ENCODE results near the gene ABCA4.

Gene ABCA4

DNA sequence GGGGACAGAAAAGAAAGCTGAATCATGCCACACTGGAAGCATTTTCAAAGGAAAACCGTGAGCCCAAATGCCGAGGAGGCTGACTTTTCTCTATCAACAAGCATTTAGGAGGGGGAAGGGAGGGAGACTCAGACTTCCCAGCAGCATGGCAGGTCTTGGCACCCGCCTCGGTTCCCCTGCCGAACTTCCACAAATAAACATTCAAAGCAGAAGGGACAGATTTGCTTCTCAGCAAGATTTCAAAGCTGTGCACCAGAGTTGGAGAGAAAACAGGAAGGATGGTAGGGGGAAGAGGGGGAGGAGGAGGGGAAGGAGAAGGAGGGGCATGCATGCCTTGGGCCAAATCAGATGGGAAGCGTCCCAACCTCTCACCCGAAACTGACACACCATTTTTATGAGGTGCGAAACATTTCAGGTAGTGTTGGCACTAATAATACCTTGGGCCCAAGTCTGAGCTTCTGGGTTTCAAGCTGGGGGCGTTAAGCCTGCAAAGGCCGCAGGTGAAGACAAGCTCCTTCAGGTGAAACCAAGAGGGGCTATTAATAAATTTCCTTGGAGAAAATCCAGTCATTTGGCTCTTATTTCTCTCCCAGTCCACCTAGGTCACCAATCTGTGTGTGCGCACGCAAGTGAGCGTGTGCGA, 26.4 kb downstream of the ABCA4 start:
- H2AFZ ChIP-seq (ENCODE audit: low read length), result no peak overlapping the region
- no peaks in the 10 kb centered on the region for H3F3A ChIP-seq (ENCODE audit: insufficient read depth, low read length)
- H3K4me3 ChIP-seq (ENCODE audit: low read length), result no peak overlapping the region
- H3K27me3 ChIP-seq (replicated peaks; ENCODE audit: insufficient read depth, low read length), result 0 out of 2 replicates have a peak, but pooled peaks cover 1% of the 10 kb centered on the region
- H3K27ac ChIP-seq (ENCODE audit: low read length), result no peak overlapping the region
- no peak overlapping the region for H3K4me2 ChIP-seq (ENCODE audit: low read depth, low read length)
- H3K4me1 ChIP-seq (ENCODE audit: low read length), result no peaks in the 10 kb centered on the region
- H4K20me1 ChIP-seq (ENCODE audit: insufficient read depth, low read length), result no peaks in the 10 kb centered on the region
- H3K36me3 ChIP-seq (replicated peaks; ENCODE audit: insufficient read depth, low read length), result no peaks in the 10 kb centered on the region
- no peak for DNase-seq
- no peaks in the 10 kb centered on the region for H3K9me2 ChIP-seq (replicated peaks; ENCODE audit: insufficient read depth, low read length)
- TF ChIP-seq EZH2phosphoT487 (IDR thresholded peaks at IDR 0.05; ENCODE audit: low read length) (no peak), EZH2 (optimal IDR thresholded peaks at IDR 0.05; ENCODE audit: low read depth, low read length) (no peak)
- TF ChIP-seq, protein P1, sequence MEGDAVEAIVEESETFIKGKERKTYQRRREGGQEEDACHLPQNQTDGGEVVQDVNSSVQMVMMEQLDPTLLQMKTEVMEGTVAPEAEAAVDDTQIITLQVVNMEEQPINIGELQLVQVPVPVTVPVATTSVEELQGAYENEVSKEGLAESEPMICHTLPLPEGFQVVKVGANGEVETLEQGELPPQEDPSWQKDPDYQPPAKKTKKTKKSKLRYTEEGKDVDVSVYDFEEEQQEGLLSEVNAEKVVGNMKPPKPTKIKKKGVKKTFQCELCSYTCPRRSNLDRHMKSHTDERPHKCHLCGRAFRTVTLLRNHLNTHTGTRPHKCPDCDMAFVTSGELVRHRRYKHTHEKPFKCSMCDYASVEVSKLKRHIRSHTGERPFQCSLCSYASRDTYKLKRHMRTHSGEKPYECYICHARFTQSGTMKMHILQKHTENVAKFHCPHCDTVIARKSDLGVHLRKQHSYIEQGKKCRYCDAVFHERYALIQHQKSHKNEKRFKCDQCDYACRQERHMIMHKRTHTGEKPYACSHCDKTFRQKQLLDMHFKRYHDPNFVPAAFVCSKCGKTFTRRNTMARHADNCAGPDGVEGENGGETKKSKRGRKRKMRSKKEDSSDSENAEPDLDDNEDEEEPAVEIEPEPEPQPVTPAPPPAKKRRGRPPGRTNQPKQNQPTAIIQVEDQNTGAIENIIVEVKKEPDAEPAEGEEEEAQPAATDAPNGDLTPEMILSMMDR (IDR thresholded peaks at IDR 0.05; ENCODE audit: low read length), result no peak
- no peaks in the 10 kb centered on the region for H3K79me2 ChIP-seq (ENCODE audit: low read length)
- H3K9ac ChIP-seq (ENCODE audit: low read length), result no peak overlapping the region
- no peaks in the 10 kb centered on the region for H3K9me3 ChIP-seq (replicated peaks; ENCODE audit: insufficient read depth, low read length)

DNA sequence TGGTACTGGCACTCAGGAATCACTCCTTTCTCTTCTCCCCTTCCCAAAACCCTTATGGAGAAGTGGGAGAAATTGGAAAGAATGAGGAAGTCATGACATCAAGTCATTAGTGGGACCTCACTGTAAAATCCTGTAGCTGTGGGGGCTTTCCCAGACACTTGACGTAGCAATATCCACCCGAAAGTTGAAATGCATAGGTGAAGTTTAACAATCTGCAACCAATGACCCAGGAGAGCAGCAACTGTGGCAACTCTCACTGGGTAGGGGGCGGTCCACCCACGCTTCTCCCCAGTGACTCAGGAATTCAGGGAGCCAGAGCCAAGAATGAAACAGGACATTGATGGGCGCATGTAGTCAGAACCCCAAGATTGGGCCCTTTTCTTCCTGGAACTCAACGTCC, 27.0 kb downstream of the ABCA4 start:
- Histone ChIP-seq H3K4me3 (ENCODE audit: low read length) (no peak overlapping the region), H3K9me2 (replicated peaks; ENCODE audit: insufficient read depth, low read length) (no peaks in the 10 kb centered on the region), H3K27ac (ENCODE audit: low read length) (no peak overlapping the region), H3K79me2 (ENCODE audit: low read length) (no peaks in the 10 kb centered on the region), H2AFZ (ENCODE audit: low read length) (no peak overlapping the region), H3K9ac (ENCODE audit: low read length) (no peak overlapping the region), H3K4me1 (ENCODE audit: low read length) (no peaks in the 10 kb centered on the region), H3F3A (ENCODE audit: insufficient read depth, low read length) (no peaks in the 10 kb centered on the region), H3K4me2 (ENCODE audit: low read depth, low read length) (no peak overlapping the region), H3K36me3 (replicated peaks; ENCODE audit: insufficient read depth, low read length) (no peaks in the 10 kb centered on the region), H3K27me3 (replicated peaks; ENCODE audit: insufficient read depth, low read length) (no peaks in the 10 kb centered on the region), H3K9me3 (replicated peaks; ENCODE audit: insufficient read depth, low read length) (no peaks in the 10 kb centered on the region), H4K20me1 (ENCODE audit: insufficient read depth, low read length) (no peaks in the 10 kb centered on the region)
- DNase-seq, result no peak
- TF ChIP-seq EZH2 (optimal IDR thresholded peaks at IDR 0.05; ENCODE audit: low read depth, low read length) (no peak), EZH2phosphoT487 (IDR thresholded peaks at IDR 0.05; ENCODE audit: low read length) (no peak)
- TF ChIP-seq, protein P1 (IDR thresholded peaks at IDR 0.05; ENCODE audit: low read length), result no peak

DNA sequence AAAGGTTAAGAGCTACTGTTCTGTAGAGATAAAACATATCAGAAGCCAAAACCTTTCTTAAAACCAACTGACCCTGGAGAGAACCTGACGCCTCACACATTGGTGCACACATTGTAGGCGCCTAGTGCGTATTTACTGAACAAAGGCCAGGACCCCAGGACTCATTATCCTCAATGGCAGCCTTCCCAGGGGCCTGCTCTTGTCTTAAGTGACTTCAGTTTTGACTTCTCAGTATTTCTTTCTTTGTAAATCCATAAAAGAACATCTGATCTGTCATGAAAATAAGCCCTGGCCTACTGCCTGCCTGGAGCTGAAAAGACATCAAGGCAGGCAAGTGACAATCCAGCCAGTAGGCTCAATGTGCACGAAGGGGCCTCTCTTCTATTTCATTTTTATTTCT, 27.6 kb downstream of the ABCA4 start:
- Histone ChIP-seq H3K9me3 (replicated peaks; ENCODE audit: insufficient read depth, low read length) (no peaks in the 10 kb centered on the region), H3K27me3 (replicated peaks; ENCODE audit: insufficient read depth, low read length) (no peaks in the 10 kb centered on the region), H4K20me1 (ENCODE audit: insufficient read depth, low read length) (no peaks in the 10 kb centered on the region), H3K4me1 (ENCODE audit: low read length) (no peaks in the 10 kb centered on the region), H2AFZ (ENCODE audit: low read length) (no peak overlapping the region), H3K27ac (ENCODE audit: low read length) (no peak overlapping the region), H3K9me2 (replicated peaks; ENCODE audit: insufficient read depth, low read length) (no peaks in the 10 kb centered on the region), H3K9ac (ENCODE audit: low read length) (no peak overlapping the region), H3K4me3 (ENCODE audit: low read length) (no peak overlapping the region), H3K4me2 (ENCODE audit: low read depth, low read length) (no peak overlapping the region), H3K79me2 (ENCODE audit: low read length) (no peaks in the 10 kb centered on the region), H3F3A (ENCODE audit: insufficient read depth, low read length) (no peaks in the 10 kb centered on the region), H3K36me3 (replicated peaks; ENCODE audit: insufficient read depth, low read length) (no peaks in the 10 kb centered on the region)
- TF ChIP-seq, protein P1 (IDR thresholded peaks at IDR 0.05; ENCODE audit: low read length), result no peak
- TF ChIP-seq EZH2 (optimal IDR thresholded peaks at IDR 0.05; ENCODE audit: low read depth, low read length) (no peak), EZH2phosphoT487 (IDR thresholded peaks at IDR 0.05; ENCODE audit: low read length) (no peak)
- no peak for DNase-seq
